IPS DF 19.7 (cell line): ENCODE measurements around the gene LARP4.
A peak's percentile ranks its signal among the peaks of the same experiment; 100 is the strongest.
"Not testable (repeated sequence)": the region's sequence is repeated elsewhere in the genome, so short reads cannot be mapped to it uniquely, and the experiment has no call there.

Experiments used
- DNase-seq: peaks from one replicate; pipeline ENCODE4 v3.0.0-alpha.2; 2013; ENCODE audit warnings: low read depth, low spot score

The LARP4 gene

GRCh38 chr12:50482571-50482970 is 81.9 kb downstream of the LARP4 start:
- no peak for DNase-seq

GRCh38 chr12:50483488-50483887 is 82.8 kb downstream of the LARP4 start:
- DNase-seq: no peak

GRCh38 chr12:50488801-50489200 is 88.1 kb downstream of the LARP4 start:
- no peak for DNase-seq

- DNase-seq: not testable (repeated sequence)
Observed at GRCh38 chr12:50498119-50498518, 97.4 kb downstream of the LARP4 start.

GRCh38 chr12:50504798-50505674 is 104.4 kb downstream of the LARP4 start, which contains the start of gene DIP2B:
Gene DIP2B (plus strand): TSS chr12:50504985. CDS start chr12:50505141, 156 bp downstream.
- peak; percentile 45 for DNase-seq

- no peak for DNase-seq
Observed at GRCh38 chr12:50505675-50506530, 105.2 kb downstream of the LARP4 start.

GRCh38 chr12:50506753-50507473 is 106.2 kb downstream of the LARP4 start:
- DNase-seq: no peak

- no peak for DNase-seq
Observed at GRCh38 chr12:50507474-50507838, 106.8 kb downstream of the LARP4 start.

GRCh38 chr12:50507930-50508329 is 107.2 kb downstream of the LARP4 start:
- no peak for DNase-seq

- DNase-seq: no peak
Observed at GRCh38 chr12:50508414-50508813, 107.7 kb downstream of the LARP4 start.

- no peak for DNase-seq
Observed at GRCh38 chr12:50508970-50509663, 108.4 kb downstream of the LARP4 start.

GRCh38 chr12:50514526-50515276 is 114.0 kb downstream of the LARP4 start:
- no peak for DNase-seq

GRCh38 chr12:50515587-50515986 is 114.9 kb downstream of the LARP4 start:
- no peak for DNase-seq

- DNase-seq: no peak
Observed at GRCh38 chr12:50517421-50518048, 116.8 kb downstream of the LARP4 start.

- no peak for DNase-seq
Observed at GRCh38 chr12:50518090-50518489, 117.4 kb downstream of the LARP4 start.

GRCh38 chr12:50519353-50519752 is 118.7 kb downstream of the LARP4 start:
- DNase-seq: no peak

GRCh38 chr12:50520416-50521207 is 119.9 kb downstream of the LARP4 start:
- DNase-seq: no peak

GRCh38 chr12:50521781-50522180 is 121.1 kb downstream of the LARP4 start:
- DNase-seq: not testable (repeated sequence)

GRCh38 chr12:50523772-50524171 is 123.1 kb downstream of the LARP4 start:
- no peak for DNase-seq
